ENCODE results near the gene HDGFL2.

HDGFL2 gene

GRCh38 chr19:4499855-4500254 is 27.8 kb downstream of the HDGFL2 start:
- DNase-seq = no peak

- DNase-seq = no peak
These were observed 28.9 kb downstream of the HDGFL2 start for GRCh38 chr19:4500841-4501591.

GRCh38 chr19:4501691-4502090 is 29.6 kb downstream of the HDGFL2 start:
- no peak for DNase-seq

- DNase-seq = no peak
These were observed 30.4 kb downstream of the HDGFL2 start for GRCh38 chr19:4502282-4503131.

GRCh38 chr19:4503132-4503824 is 31.2 kb downstream of the HDGFL2 start:
- DNase-seq = no peak

- DNase-seq = no peak
These were observed 31.7 kb downstream of the HDGFL2 start for GRCh38 chr19:4503825-4504170.

- DNase-seq = no peak
These were observed 32.2 kb downstream of the HDGFL2 start for GRCh38 chr19:4504297-4504701.

- DNase-seq = no peak
These were observed 32.9 kb downstream of the HDGFL2 start for GRCh38 chr19:4504891-4505569.

- DNase-seq = no peak
These were observed 33.7 kb downstream of the HDGFL2 start for GRCh38 chr19:4505570-4506448.

- DNase-seq = peak in 1 of 2 experiments; percentile 52
These were observed 34.5 kb downstream of the HDGFL2 start for GRCh38 chr19:4506449-4507149.

GRCh38 chr19:4507150-4507452 is 35.0 kb downstream of the HDGFL2 start:
- no peak for DNase-seq

GRCh38 chr19:4507804-4508203 is 35.7 kb downstream of the HDGFL2 start:
- no peak for DNase-seq

GRCh38 chr19:4508698-4509097 is 36.6 kb downstream of the HDGFL2 start:
- DNase-seq = no peak

- no peak for DNase-seq
These were observed 38.5 kb downstream of the HDGFL2 start for GRCh38 chr19:4510435-4511255.

GRCh38 chr19:4511300-4512054 is 39.4 kb downstream of the HDGFL2 start:
- no peak for DNase-seq

GRCh38 chr19:4512070-4512469 is 40.0 kb downstream of the HDGFL2 start:
- DNase-seq = no peak

- DNase-seq = no peak
These were observed 41.2 kb downstream of the HDGFL2 start for GRCh38 chr19:4513248-4513647.

GRCh38 chr19:4515732-4516131 is 43.6 kb downstream of the HDGFL2 start:
- DNase-seq = no peak

- no peak for DNase-seq
These were observed 44.3 kb downstream of the HDGFL2 start for GRCh38 chr19:4516199-4516938.

Data from SW 1271 (cell line).